GM21423 (cell line): ENCODE measurements around the gene MRPL38.
"Not testable (repeated sequence)": the region's sequence is repeated elsewhere in the genome, so short reads cannot be mapped to it uniquely, and the experiment has no call there.

ENCODE experiments used
- ATAC-seq: cut with Tn5 transposase; IDR thresholded peaks from one replicate; pipeline ENCODE4 v1.9.1; 2021; ENCODE audit warnings: mild to moderate bottlenecking, moderate library complexity; ENCODE audit not compliant: unreplicated experiment

The MRPL38 gene

DNA sequence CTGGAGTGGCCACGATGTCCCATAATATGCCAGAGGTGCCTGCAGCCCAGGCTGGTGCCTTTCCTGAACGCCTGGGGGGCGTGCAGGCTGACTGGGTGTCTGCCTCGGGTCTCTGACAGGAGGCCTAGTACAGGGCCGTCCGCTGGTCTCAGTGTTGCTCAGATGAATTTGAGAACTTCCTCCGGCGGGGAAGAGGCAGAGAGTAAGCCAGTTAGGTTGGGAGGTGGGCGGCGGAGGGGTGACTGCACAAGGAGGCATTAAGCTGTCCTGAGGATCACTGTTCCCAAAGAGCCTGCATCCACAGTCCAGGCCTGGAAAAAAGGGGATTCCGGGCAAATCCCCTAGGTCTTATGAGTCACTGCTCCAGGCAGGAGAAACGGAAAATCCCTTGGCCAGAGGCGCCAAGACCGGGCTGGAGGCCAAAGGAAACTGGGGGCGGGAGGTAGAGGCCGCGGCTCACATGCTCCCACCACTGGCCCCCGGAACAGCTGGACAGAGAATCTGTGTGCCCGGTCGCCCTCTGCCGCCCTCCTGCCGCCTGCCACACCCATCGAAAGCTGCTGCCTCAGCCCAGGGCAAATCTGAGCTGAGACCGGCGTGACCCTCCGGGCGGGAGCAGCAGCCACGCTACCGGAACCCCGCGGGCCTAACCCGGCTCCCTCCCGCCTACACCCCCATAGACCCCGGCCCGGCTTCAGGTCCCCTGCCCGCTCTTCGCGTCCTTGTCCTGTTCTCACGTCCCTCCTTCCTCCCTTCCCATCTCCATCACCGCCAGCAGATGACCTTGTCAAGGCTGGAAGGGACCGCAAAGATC lies 27.5 kb downstream of the MRPL38 start:
- ATAC-seq = no peak

- ATAC-seq = no peak
Observed at GRCh38 chr17:75876190-75876937, 28.3 kb downstream of the MRPL38 start.

GRCh38 chr17:75875940-75876189 lies 28.8 kb downstream of the MRPL38 start:
- no peak for ATAC-seq

- ATAC-seq = no peak
Observed at GRCh38 chr17:75875182-75875939, 29.3 kb downstream of the MRPL38 start.

DNA sequence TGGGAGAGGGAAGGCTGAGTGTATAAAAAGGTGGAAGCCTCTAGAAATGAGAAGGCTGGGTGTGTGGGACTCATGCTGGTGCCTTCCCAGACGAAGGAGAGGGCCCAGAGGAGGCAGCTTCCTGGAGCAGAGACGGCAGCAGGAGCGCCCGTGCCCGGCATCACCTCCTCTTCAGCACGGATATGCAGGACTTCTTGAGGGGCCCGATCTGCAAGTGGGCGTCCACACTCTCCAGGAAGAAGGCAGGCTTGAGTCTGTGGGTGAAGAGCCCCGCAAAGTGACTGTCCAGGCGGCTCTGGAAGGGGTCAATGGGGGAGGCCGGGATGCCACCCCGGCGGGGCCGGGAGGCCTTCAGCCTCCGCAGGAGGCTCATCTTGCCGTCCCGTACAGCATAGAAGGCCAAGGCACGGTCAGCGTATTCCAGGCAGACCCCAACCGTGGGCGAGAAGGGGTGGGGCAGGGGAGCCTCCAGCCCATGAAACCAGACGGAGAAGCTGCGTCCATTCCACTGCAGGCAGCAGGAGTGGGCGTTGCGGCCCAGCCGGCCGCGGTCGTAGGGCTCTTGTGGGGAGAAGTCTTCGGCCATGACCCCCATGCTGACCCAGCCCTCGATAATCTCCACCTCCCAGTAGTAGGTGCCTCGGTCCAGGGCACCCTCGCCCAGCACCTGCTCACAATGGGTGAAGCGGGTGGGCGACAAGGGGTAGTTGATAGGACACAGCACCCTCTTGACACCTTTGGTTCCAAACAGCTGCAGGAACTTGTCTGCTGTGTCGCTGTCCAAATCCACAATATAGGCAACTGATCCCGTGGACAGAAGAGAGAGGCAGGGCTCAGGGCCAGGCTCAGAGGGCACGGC lies 30.1 kb downstream of the MRPL38 start:
- no peak for ATAC-seq

- no peak for ATAC-seq
Observed at GRCh38 chr17:75873587-75874322, 30.9 kb downstream of the MRPL38 start.

- no peak for ATAC-seq
Observed at GRCh38 chr17:75872434-75873351, 32.0 kb downstream of the MRPL38 start.

GRCh38 chr17:75870228-75870627 lies 34.5 kb downstream of the MRPL38 start:
- not testable (repeated sequence) for ATAC-seq

- no peak for ATAC-seq
Observed at GRCh38 chr17:75869282-75870141, 35.2 kb downstream of the MRPL38 start.

- ATAC-seq = not testable (repeated sequence)
Observed at GRCh38 chr17:75868730-75869281, 35.9 kb downstream of the MRPL38 start.

GRCh38 chr17:75865404-75866188 lies 39.1 kb downstream of the MRPL38 start:
- ATAC-seq = not testable (repeated sequence)

GRCh38 chr17:75864887-75865286 lies 39.8 kb downstream of the MRPL38 start:
- not testable (repeated sequence) for ATAC-seq

DNA sequence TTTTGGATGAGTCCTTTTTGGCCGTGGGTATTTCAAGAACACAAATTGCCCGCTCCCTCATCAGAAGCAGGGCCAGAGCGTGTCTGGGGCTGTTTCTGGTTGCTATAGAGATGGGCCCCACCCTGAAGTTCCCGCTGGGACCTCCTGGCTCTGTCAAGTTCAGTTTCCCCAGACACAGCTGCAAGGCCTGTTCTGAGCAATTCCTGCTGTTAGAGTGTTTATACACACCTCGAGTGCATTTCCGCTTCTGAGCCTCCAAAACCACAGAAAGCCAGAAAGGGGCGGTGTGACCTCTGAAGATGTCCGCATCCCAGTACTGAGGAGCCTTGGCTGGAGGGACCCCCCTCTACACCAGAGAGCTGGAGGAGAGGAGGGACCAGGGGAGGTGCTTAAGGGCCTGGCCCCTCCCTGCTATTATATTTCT lies 40.2 kb downstream of the MRPL38 start:
- peak; percentile 89 for ATAC-seq

DNA sequence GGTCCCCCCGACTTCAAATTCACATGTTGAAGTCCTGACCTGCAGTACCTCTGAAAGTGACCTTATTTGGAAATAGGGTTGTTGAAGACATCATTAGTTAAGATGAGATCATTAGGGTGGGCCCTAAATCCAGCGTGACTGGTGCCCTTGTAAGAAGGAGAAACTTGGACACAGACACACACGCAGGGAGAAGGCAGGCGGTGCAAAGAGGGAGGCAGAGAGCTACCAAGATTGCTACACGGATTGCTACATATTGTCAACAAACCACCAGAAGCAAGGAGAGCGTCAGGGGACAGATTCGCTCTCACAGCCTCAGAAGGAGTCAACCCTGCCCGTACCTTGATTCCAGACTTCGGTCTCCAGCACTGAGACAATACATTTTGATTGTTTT lies 42.8 kb downstream of the MRPL38 start:
- ATAC-seq = no peak

DNA sequence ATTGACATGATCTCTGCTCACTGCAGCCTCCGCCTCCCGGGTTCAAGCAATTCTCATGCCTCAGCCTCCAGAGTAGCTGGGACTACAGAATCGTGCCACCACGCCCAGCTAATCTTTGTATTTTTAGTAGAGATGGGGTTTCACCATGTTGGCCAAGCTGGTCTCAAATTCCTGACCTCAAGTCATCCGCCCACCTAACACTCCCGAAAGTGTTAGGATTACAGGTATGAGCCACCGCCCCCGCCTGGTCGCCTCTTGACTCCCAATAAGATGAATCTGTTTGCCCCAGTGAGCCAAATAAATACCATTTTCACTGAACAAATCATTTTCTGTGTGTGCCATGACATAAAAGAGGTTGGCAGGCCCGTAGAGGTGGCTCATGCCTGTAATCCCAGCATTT lies 45.3 kb downstream of the MRPL38 start:
- ATAC-seq = not testable (repeated sequence)

DNA sequence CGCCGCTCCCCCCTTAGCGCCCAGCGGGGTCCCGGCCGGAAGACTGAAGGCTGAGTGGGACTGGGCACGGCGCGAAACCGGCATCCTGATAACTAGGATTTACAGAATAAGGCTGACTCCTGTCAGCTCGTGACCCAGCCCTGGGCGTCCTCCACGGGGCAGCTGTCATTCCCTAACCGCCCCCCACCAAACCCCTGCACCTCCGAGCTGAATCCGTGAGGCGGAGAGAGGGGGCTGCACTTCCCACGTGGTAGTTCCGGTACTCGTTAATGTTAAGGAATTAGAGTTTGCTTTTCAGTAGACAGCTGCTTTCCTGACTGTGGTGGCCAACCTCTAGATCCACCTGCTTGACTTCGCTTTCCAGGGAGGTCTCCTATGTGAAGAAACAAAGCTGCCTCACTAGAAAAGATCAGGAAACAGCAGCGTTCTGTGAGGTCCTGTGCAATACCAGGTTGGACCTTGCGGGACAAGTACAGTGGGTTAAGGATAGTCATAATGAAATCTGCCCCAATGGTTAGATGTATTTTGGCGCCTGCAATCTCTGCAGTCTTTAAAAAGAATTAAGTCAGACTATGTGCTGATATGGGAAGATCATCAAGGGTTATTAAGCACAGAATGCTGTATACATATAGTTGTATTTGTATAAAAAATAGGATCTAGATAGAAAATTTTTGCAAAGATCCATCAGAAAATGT lies 48.5 kb downstream of the MRPL38 start:
- no peak for ATAC-seq
